Upper lobe of left lung (tissue), 6 donors: ENCODE data around the gene SLC22A1. TPM values are rescaled to one million over a fixed set of nuclear protein-coding genes. Genes with fewer than 3 reads are reported as not detected.
"Not testable (repeated sequence)": the region's sequence is repeated elsewhere in the genome, so short reads cannot be mapped to it uniquely, and the experiment has no call there.

ENCODE experiments used
- ATAC-seq, 2 donors: fragments of 200-7000 bp; cut with Tn5 transposase; one replicate each; pipeline ENCODE4 v1.9.1; 2022; ENCODE audit warnings: mild to moderate bottlenecking in 2 of 2, moderate library complexity in 2 of 2; ENCODE audit not compliant: low FRiP score in 2 of 2
- DNase-seq, 2 donors: peaks; one replicate each; pipeline ENCODE4 v3.0.0-alpha.2; 2019 to 2020
- H3K27ac ChIP-seq, 4 donors: fragments of 200-600 bp; sonication (generic); one replicate each; pipeline ENCODE4 v1.5.1; 2016 to 2019
- H3K27me3 ChIP-seq, 4 donors: fragments of 200-600 bp; sonication (generic); one replicate each; pipeline ENCODE4 v1.5.1; 2017 to 2019
- H3K36me3 ChIP-seq, 4 donors: fragments of 200-600 bp; sonication (generic); one replicate each; pipeline ENCODE4 v1.5.1; 2016 to 2019
- H3K4me1 ChIP-seq, 4 donors: fragments of 200-600 bp; sonication (generic); one replicate each; pipeline ENCODE4 v1.5.1; 2018 to 2019
- H3K4me3 ChIP-seq, 4 donors: fragments of 200-600 bp; sonication (generic); one replicate each; pipeline ENCODE4 v1.5.1; 2017 to 2019; ENCODE audit warnings: mild to moderate bottlenecking in 2 of 4, moderate library complexity in 1 of 4
- H3K9me3 ChIP-seq, 4 donors: fragments of 200-600 bp; sonication (generic); one replicate each; pipeline ENCODE4 v1.5.1; 2018 to 2019
- EP300 ChIP-seq, 4 donors: sonication (generic); formaldehyde crosslinking; IDR thresholded peaks; one replicate each; pipeline ENCODE4 v1.5.1; 2017; ENCODE audit warnings: antibody characterized with exemption in 4 of 4, control low read depth in 2 of 4
- POLR2A ChIP-seq, 4 donors: fragments of 450-650 bp; IDR thresholded peaks; one replicate each; pipeline ENCODE4 v1.5.1; 2016 to 2017; ENCODE audit warnings: antibody characterized with exemption in 4 of 4, mild to moderate bottlenecking in 2 of 4
- POLR2AphosphoS5 ChIP-seq, 2 donors: sonication (generic); formaldehyde crosslinking; IDR thresholded peaks; one replicate each; pipeline ENCODE4 v1.5.1; 2017; ENCODE audit warnings: antibody characterized with exemption in 2 of 2
- WGBS, 2 donors: methylation state at CpG; one replicate each; pipeline ENCODE4 v1.1.5; 2017 to 2018; 5-methylcytosine and 5-hydroxymethylcytosine counted together
- total RNA-seq, 6 donors: library from RNA; depleted of rRNA in 4 of 6; stranded (reverse); fragments of >200 nt in 4 of 6; gene quantifications; one replicate each; pipeline versions ENCODE4 v1.1.0 to v1.2.1, GENCODE V29; 2016 to 2021
- TF ChIP-seq, protein P1 (sequence below), 6 experiments: fragments of 450-650 bp in 4 of 6; fragments of 200-600 bp in 2 of 6; sonication (generic) in 2 of 6; IDR thresholded peaks; one replicate each; pipeline ENCODE4 v1.5.1; 2016 to 2019; ENCODE audit warnings: antibody characterized with exemption in 6 of 6
- donor health status: DM: no; HTN: no; CAD: no; lungs with moderate emphysema.
- donor health status: DM: no; HTN: yes; CAD: no; lungs with severe emphysema.

Gene SLC22A1
- total RNA-seq, 6 donors from 2014 or later = 0.67 to 4.2 (median 2.0) TPM

DNA sequence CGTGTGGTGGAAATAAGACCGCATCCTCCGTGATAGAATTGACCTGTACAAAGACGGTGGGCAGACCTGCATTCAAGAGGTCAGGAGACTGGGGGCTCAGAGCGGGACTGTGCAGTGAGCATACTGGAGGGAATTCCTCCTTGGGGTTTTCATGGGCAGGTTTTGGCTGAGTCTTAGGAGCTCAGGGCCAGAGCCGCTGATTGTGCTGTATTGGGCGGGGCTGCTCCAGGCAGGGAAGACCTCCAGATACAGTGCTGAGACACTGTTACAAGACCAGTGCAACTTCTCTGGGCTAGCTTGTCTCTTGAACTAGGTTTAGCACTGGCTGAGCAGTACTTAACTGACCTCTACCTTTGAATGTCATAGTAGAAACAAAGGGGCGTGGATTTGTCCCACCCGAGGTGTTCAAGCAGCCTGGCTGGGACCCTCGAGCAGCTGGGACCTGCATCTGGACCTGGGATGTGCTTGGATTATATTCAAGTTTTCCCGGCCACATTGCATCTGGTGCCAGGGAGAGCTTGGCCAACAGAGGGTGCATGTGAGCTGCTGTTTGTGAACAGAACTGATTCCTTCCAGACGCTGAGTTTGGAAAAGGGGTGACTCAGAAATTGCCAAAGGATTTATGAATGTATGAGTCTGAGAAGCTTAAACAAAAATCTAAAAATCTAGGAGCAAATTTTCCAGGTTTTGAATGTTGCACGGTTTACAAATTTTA is 33.4 kb upstream of the SLC22A1 start:
- no peak for TF ChIP-seq POLR2AphosphoS5 (IDR thresholded peaks at IDR 0.05)
- TF ChIP-seq, protein P1, sequence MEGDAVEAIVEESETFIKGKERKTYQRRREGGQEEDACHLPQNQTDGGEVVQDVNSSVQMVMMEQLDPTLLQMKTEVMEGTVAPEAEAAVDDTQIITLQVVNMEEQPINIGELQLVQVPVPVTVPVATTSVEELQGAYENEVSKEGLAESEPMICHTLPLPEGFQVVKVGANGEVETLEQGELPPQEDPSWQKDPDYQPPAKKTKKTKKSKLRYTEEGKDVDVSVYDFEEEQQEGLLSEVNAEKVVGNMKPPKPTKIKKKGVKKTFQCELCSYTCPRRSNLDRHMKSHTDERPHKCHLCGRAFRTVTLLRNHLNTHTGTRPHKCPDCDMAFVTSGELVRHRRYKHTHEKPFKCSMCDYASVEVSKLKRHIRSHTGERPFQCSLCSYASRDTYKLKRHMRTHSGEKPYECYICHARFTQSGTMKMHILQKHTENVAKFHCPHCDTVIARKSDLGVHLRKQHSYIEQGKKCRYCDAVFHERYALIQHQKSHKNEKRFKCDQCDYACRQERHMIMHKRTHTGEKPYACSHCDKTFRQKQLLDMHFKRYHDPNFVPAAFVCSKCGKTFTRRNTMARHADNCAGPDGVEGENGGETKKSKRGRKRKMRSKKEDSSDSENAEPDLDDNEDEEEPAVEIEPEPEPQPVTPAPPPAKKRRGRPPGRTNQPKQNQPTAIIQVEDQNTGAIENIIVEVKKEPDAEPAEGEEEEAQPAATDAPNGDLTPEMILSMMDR (IDR thresholded peaks at IDR 0.05) = peak in 4 of 6 experiments; percentile 11 to 36 (median 35)
- H3K9me3 ChIP-seq = no peaks in the 10 kb centered on the region
- H3K36me3 ChIP-seq = peaks cover 61 to 100% (median 96%) of the 10 kb centered on the region in 4 donors
- no peak overlapping the region for H3K4me3 ChIP-seq
- H3K27me3 ChIP-seq = no peaks in the 10 kb centered on the region
- no peak for DNase-seq
- no peaks in the 10 kb centered on the region for H3K4me1 ChIP-seq
- no peak overlapping the region for H3K27ac ChIP-seq
- WGBS, 2 donors = 73 to 79% methylated on average over 13 of the region's 13 CpGs
- ATAC-seq = peak in 1 of 2 donors; percentile 85

GRCh38 chr6:160088784-160089533 is 32.7 kb upstream of the SLC22A1 start:
- Histone ChIP-seq H3K4me1 (no peaks in the 10 kb centered on the region), H3K36me3 (peaks cover 62 to 100% (median 96%) of the 10 kb centered on the region in 4 donors), H3K9me3 (no peaks in the 10 kb centered on the region), H3K27me3 (no peaks in the 10 kb centered on the region), H3K4me3 (no peak overlapping the region), H3K27ac (no peak overlapping the region)
- TF ChIP-seq, protein P1 (IDR thresholded peaks at IDR 0.05) = no peak
- TF ChIP-seq EP300 (IDR thresholded peaks at IDR 0.05) (no peak), POLR2AphosphoS5 (IDR thresholded peaks at IDR 0.05) (no peak), POLR2A (IDR thresholded peaks at IDR 0.05) (no peak)
- no peak for ATAC-seq
- 90 to 94% methylated on average over 18 to 21 of the region's 21 CpGs for WGBS, 2 donors
- peak in 1 of 2 donors; percentile 37 for DNase-seq

DNA sequence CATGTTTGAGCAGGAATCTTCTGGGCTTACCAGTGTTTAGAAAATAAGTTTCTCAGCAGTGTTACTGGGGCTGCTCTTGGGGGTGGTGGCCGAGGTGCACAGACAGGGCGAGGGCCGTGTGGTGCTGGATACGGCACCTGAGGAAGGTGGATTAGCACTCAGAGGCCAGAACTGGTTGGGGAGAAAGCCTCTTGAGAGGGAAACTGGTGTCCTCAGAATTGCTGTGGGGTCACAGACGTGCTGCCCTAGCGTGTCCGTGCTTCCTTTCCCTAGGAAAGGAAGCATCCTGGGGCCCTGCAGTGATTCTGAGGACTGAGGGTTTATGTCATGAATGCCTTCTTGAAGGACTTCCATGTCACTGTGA is 32.1 kb upstream of the SLC22A1 start:
- DNase-seq (no peak), ATAC-seq (no peak)
- Histone ChIP-seq H3K36me3 (peaks cover 60 to 100% (median 95%) of the 10 kb centered on the region in 4 donors), H3K9me3 (no peaks in the 10 kb centered on the region), H3K27me3 (no peaks in the 10 kb centered on the region), H3K4me3 (no peak overlapping the region), H3K27ac (no peak overlapping the region), H3K4me1 (no peaks in the 10 kb centered on the region)
- WGBS, 2 donors = 97 to 99% methylated on average over 7 of the region's 7 CpGs
- no peak for TF ChIP-seq EP300 (IDR thresholded peaks at IDR 0.05)
- TF ChIP-seq, protein P1 (IDR thresholded peaks at IDR 0.05) = no peak
- no peak for TF ChIP-seq POLR2AphosphoS5 (IDR thresholded peaks at IDR 0.05)
- TF ChIP-seq POLR2A (IDR thresholded peaks at IDR 0.05) = no peak

- not testable (repeated sequence) for H3K4me1 ChIP-seq, H3K27me3 ChIP-seq, H3K9me3 ChIP-seq, H3K4me3 ChIP-seq, H3K27ac ChIP-seq, ATAC-seq
- H3K36me3 ChIP-seq = peaks cover 55 to 99% (median 90%) of the 10 kb centered on the region in 4 donors
- DNase-seq = peak in 1 of 2 donors; percentile 54
- 89 to 94% methylated on average over 14 to 21 of the region's 32 CpGs for WGBS, 2 donors
Measured at GRCh38 chr6:160090442-160091239, 31.0 kb upstream of the SLC22A1 start.

DNA sequence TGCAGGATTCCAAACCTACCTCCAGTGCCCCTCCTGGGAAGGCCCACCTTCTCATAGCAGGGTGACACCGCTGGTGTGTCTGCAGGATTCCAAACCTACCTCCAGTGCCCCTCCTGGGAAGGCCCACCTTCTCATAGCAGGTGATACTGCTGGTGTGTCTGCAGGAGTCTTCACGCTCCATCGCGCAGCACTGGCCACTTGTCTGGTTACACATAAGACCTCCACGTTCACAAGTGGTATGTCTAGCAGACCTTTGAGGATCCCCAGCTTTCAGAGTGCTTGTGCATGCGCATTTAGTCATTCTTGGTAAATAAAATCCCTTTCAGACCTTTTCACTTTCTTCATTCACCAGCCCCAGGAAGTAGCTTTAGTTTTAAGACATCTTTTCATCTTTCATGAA is 29.4 kb upstream of the SLC22A1 start:
- DNase-seq, ATAC-seq, H3K4me3 ChIP-seq, H3K9me3 ChIP-seq, H3K27me3 ChIP-seq, H3K4me1 ChIP-seq, H3K27ac ChIP-seq: not testable (repeated sequence)
- peaks cover 56 to 99% (median 86%) of the 10 kb centered on the region in 4 donors for H3K36me3 ChIP-seq
- WGBS, 2 donors = 92 to 95% methylated on average over 5 of the region's 6 CpGs
